Tibial nerve (tissue), 4 donors: ENCODE measurements around the gene CPZ. TPM values are rescaled to one million over a fixed set of nuclear protein-coding genes. Genes with fewer than 3 reads are reported as not detected.

Experiments
- DNase-seq, 2 donors: peaks; one replicate each; pipeline ENCODE4 v3.0.0-alpha.2; 2019; ENCODE audit warnings: low spot score in 2 of 2
- H3K27ac ChIP-seq, 4 donors: fragments of 200-600 bp; sonication (generic) in 3 of 4; one replicate each; pipeline ENCODE4 v1.5.1; 2017 to 2019; ENCODE audit warnings: mild to moderate bottlenecking in 1 of 4
- H3K27me3 ChIP-seq, 2 donors: fragments of 200-600 bp; sonication (generic) in 1 of 2; one replicate each; pipeline versions ENCODE4 v1.5.1 to v1.6.0; 2017 to 2019
- H3K36me3 ChIP-seq, 3 donors: fragments of 200-600 bp; sonication (generic); one replicate each; pipeline ENCODE4 v1.5.1; 2018 to 2019
- H3K4me1 ChIP-seq, 4 donors: fragments of 200-600 bp; sonication (generic) in 3 of 4; one replicate each; pipeline ENCODE4 v1.5.1; 2017 to 2019
- H3K4me3 ChIP-seq, 4 donors: fragments of 200-600 bp; sonication (generic) in 3 of 4; one replicate each; pipeline ENCODE4 v1.5.1; 2017 to 2019; ENCODE audit warnings: mild to moderate bottlenecking in 1 of 4, moderate library complexity in 1 of 4
- H3K9me3 ChIP-seq, 4 donors: fragments of 200-600 bp; sonication (generic) in 3 of 4; one replicate each; pipeline ENCODE4 v1.5.1; 2017 to 2019
- CTCF ChIP-seq, 5 experiments: fragments of 200-600 bp in 3 of 5; fragments of 450-650 bp in 2 of 5; sonication (generic) in 3 of 5; IDR thresholded peaks; one replicate each; pipeline ENCODE4 v1.5.1; 2016 to 2019; ENCODE audit warnings: antibody characterized with exemption in 5 of 5, mild to moderate bottlenecking in 3 of 5, moderate library complexity in 2 of 5
- EP300 ChIP-seq, 2 donors: sonication (generic); formaldehyde crosslinking; IDR thresholded peaks; one replicate each; pipeline ENCODE4 v1.6.1; 2017; ENCODE audit warnings: antibody characterized with exemption in 2 of 2, mild to moderate bottlenecking in 1 of 2
- POLR2A ChIP-seq, 2 donors: fragments of 450-650 bp; IDR thresholded peaks; one replicate each; pipeline ENCODE4 v1.6.1; 2017; ENCODE audit warnings: antibody characterized with exemption in 2 of 2, mild to moderate bottlenecking in 2 of 2, moderate library complexity in 2 of 2
- WGBS, 2 donors: methylation state at CpG; one replicate each; pipeline ENCODE4 v1.1.5; 2018; 5-methylcytosine and 5-hydroxymethylcytosine counted together
- total RNA-seq, 4 donors: library from RNA; depleted of rRNA; stranded (reverse); fragments of >200 nt; gene quantifications; one replicate each; pipeline ENCODE4 v1.1.0, GENCODE V29; 2016

The CPZ gene
- total RNA-seq, 4 donors from 2014 or later: 1.6 to 11.7 (median 2.5) TPM

DNA sequence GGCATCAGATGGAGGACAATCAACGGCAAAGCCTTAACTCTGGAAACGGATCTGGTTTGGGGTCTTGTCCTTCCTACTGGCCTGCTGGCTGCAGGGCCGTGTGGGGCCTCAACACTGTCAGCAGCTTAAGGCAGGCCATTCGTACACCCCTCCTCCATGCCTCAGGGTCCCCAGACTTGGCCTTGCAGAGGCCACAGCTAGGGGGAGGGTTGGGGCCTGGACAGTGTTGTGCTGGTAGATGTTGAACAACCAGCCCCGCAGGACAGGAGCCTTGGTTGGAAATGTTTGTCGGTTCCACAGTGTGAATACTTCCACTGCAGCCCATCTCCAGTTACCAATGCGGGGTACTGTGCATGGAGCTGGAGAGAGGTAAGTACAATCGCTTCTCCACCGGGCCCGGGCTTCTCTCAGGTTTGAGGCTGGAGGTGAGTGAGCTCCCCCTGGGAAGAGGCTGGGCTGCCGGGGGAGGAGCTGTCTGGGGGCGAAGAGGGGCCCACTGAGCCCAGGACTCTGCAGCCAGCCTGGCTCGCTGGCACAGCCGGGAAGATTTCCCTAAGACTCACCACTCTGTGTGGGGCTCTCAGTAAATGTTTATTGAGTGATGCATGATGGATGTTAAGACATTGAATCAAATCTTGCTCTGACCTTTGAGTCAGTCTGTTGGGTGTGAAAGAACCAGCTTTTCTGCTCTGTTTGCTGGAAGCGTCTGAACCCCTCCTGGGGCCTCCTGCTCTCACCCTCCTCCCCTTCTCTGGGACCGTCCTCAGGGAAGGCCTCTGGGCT, 32.1 kb upstream of the CPZ start:
- H3K27me3 ChIP-seq: no peaks in the 10 kb centered on the region
- H3K36me3 ChIP-seq: no peaks in the 10 kb centered on the region
- 55 to 64% methylated on average over 11 to 14 of the region's 16 CpGs for WGBS, 2 donors
- no peak overlapping the region for H3K27ac ChIP-seq
- no peak for DNase-seq
- no peak overlapping the region for H3K4me3 ChIP-seq
- no peaks in the 10 kb centered on the region for H3K4me1 ChIP-seq
- no peaks in the 10 kb centered on the region for H3K9me3 ChIP-seq
- TF ChIP-seq EP300 (IDR thresholded peaks at IDR 0.05) (no peak), CTCF (IDR thresholded peaks at IDR 0.05) (no peak), POLR2A (IDR thresholded peaks at IDR 0.05) (no peak)

DNA sequence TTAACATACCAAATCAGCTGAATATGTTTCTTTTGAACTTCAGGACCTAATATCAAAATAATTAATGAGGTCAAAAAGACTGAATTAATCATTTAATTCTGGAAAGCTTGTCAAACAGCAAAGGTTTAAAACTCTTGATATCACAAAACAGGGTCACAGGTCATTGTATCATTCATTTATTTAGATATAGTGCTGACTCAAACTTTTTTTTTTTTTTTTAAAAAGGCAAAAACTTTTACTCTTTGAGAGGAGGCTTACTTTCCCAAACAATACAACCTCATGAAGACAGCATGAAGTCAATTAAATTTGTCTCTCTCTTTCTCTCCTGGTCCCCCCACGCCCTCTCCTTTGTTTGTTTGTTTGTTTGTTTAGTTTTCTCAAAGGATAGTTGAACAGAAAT, 28.0 kb upstream of the CPZ start:
- no peaks in the 10 kb centered on the region for H3K36me3 ChIP-seq
- H3K27me3 ChIP-seq: no peaks in the 10 kb centered on the region
- H3K9me3 ChIP-seq: no peaks in the 10 kb centered on the region
- H3K4me3 ChIP-seq: no peak overlapping the region
- DNase-seq: no peak
- 43 to 48% methylated on average over 1 of the region's 1 CpG for WGBS, 2 donors
- no peak overlapping the region for H3K27ac ChIP-seq
- H3K4me1 ChIP-seq: no peaks in the 10 kb centered on the region
- TF ChIP-seq EP300 (IDR thresholded peaks at IDR 0.05) (no peak), POLR2A (IDR thresholded peaks at IDR 0.05) (no peak), CTCF (IDR thresholded peaks at IDR 0.05) (no peak)

- Histone ChIP-seq H3K27ac (no peak overlapping the region), H3K4me3 (no peak overlapping the region), H3K27me3 (no peaks in the 10 kb centered on the region), H3K4me1 (no peaks in the 10 kb centered on the region), H3K9me3 (no peaks in the 10 kb centered on the region), H3K36me3 (no peaks in the 10 kb centered on the region)
- no peak for DNase-seq
- no peak for TF ChIP-seq POLR2A (IDR thresholded peaks at IDR 0.05)
- no peak for TF ChIP-seq CTCF (IDR thresholded peaks at IDR 0.05)
- no peak for TF ChIP-seq EP300 (IDR thresholded peaks at IDR 0.05)
- 34 to 44% methylated on average over 5 of the region's 5 CpGs for WGBS, 2 donors
Observed at GRCh38 chr4:8568068-8568668, 24.4 kb upstream of the CPZ start.

DNA sequence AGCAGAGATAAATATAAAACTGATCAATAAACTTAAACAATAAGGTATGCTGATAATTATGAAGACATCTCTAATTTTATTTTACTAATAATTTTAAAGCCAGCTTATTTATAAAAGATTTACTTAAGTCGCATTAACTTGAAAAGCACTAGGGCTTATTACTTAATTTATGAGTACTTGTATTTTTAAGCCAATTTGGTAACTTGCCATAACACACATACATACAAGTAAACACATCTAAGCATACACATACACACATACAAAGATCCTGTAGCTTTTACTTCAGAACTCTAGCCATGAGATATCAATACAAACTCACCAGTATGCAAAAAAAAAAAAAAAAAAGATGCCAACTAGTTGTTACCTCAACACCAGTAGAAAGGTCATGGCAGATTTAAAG, 22.4 kb upstream of the CPZ start:
- Histone ChIP-seq H3K36me3 (no peaks in the 10 kb centered on the region), H3K27me3 (no peaks in the 10 kb centered on the region), H3K27ac (no peak overlapping the region), H3K9me3 (no peaks in the 10 kb centered on the region), H3K4me3 (no peak overlapping the region), H3K4me1 (no peaks in the 10 kb centered on the region)
- no peak for TF ChIP-seq POLR2A (IDR thresholded peaks at IDR 0.05)
- TF ChIP-seq EP300 (IDR thresholded peaks at IDR 0.05): no peak
- no peak for TF ChIP-seq CTCF (IDR thresholded peaks at IDR 0.05)
- no peak for DNase-seq
- 93 to 98% methylated on average over 1 of the region's 1 CpG for WGBS, 2 donors
